Measurements from ENCODE around the gene BORCS5.
"Not testable (repeated sequence)": the region's sequence is repeated elsewhere in the genome, so short reads cannot be mapped to it uniquely, and the experiment has no call there.

The BORCS5 gene

DNA sequence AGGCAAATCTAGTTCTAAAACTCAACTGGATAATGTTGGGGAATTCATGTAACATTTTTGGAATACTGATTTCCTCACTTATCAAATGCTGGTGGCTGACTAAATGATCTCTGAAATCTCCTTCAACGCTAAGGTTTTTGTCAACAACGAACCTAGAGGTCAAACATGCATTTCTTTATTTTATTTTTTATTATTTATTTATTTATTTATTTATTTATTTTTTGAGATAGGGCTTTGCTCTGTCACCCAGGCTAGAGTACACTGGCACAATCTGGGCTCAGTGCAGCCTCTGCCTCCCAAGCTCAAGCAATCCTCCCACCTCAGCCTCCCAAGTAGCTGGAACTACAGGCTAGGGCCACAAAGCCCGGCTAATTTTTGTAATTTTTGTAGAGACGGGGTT lies 141.3 kb downstream of the BORCS5 start:
- no peaks in the 10 kb centered on the region for H3K27me3 ChIP-seq (ENCODE audit: insufficient read depth, poor library complexity, severe bottlenecking)
- TF ChIP-seq, protein P1, sequence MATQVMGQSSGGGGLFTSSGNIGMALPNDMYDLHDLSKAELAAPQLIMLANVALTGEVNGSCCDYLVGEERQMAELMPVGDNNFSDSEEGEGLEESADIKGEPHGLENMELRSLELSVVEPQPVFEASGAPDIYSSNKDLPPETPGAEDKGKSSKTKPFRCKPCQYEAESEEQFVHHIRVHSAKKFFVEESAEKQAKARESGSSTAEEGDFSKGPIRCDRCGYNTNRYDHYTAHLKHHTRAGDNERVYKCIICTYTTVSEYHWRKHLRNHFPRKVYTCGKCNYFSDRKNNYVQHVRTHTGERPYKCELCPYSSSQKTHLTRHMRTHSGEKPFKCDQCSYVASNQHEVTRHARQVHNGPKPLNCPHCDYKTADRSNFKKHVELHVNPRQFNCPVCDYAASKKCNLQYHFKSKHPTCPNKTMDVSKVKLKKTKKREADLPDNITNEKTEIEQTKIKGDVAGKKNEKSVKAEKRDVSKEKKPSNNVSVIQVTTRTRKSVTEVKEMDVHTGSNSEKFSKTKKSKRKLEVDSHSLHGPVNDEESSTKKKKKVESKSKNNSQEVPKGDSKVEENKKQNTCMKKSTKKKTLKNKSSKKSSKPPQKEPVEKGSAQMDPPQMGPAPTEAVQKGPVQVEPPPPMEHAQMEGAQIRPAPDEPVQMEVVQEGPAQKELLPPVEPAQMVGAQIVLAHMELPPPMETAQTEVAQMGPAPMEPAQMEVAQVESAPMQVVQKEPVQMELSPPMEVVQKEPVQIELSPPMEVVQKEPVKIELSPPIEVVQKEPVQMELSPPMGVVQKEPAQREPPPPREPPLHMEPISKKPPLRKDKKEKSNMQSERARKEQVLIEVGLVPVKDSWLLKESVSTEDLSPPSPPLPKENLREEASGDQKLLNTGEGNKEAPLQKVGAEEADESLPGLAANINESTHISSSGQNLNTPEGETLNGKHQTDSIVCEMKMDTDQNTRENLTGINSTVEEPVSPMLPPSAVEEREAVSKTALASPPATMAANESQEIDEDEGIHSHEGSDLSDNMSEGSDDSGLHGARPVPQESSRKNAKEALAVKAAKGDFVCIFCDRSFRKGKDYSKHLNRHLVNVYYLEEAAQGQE (IDR thresholded peaks at IDR 0.05; ENCODE audit: insufficient replicate concordance, low read depth), result no peak
- TF ChIP-seq, protein P2, sequence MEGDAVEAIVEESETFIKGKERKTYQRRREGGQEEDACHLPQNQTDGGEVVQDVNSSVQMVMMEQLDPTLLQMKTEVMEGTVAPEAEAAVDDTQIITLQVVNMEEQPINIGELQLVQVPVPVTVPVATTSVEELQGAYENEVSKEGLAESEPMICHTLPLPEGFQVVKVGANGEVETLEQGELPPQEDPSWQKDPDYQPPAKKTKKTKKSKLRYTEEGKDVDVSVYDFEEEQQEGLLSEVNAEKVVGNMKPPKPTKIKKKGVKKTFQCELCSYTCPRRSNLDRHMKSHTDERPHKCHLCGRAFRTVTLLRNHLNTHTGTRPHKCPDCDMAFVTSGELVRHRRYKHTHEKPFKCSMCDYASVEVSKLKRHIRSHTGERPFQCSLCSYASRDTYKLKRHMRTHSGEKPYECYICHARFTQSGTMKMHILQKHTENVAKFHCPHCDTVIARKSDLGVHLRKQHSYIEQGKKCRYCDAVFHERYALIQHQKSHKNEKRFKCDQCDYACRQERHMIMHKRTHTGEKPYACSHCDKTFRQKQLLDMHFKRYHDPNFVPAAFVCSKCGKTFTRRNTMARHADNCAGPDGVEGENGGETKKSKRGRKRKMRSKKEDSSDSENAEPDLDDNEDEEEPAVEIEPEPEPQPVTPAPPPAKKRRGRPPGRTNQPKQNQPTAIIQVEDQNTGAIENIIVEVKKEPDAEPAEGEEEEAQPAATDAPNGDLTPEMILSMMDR (IDR thresholded peaks at IDR 0.05; ENCODE audit: insufficient read depth, low read length), result no peak
- no peak for TF ChIP-seq GABPA (IDR thresholded peaks at IDR 0.05; ENCODE audit: low read depth)
- TF ChIP-seq POLR2AphosphoS5 (IDR thresholded peaks at IDR 0.05; ENCODE audit: low read depth), result no peak
- TF ChIP-seq SPI1 (IDR thresholded peaks at IDR 0.05; ENCODE audit: borderline replicate concordance, low read depth), result no peak
- H3K27ac ChIP-seq (replicated peaks), result no peak overlapping the region
- H3K4me3 ChIP-seq (replicated peaks; ENCODE audit: insufficient read depth, low read length), result no peak overlapping the region
- no peak for DNase-seq (ENCODE audit: low read depth in 1 of 2, low spot score in 1 of 2)

DNA sequence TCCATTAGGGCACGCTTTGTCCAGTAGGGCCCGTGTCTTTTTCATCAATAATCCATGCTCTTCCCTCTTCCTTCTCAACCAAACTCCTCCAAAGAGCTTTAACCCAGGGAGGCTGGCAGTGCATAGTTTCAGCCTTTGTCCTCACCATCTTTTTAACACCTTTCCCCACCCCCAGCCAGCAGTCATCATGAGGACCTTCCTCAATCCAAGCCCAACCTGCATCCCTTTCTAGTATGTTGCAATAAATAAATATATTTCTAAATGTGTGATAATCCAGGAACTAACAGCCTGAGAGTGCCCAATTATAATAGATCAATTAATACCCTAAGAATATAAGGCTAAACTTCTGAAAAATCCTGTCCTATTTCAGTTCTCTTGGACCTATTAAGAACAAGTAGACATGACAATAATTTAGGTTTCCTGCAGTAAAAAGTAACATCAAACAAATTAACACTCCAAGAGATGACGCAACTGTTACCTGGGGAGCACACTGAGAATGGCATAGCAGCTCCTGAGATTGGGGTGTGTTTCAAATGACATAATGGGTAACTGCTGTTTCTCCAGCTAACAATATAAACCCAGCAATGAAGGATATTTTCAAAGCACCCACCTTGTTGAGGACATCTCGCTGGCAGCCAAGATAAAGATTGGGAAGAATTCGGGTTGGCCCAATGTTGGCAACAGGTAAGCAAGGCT lies 143.2 kb downstream of the BORCS5 start:
- H3K27me3 ChIP-seq (ENCODE audit: insufficient read depth, poor library complexity, severe bottlenecking), result no peaks in the 10 kb centered on the region
- TF ChIP-seq POLR2AphosphoS5 (IDR thresholded peaks at IDR 0.05; ENCODE audit: low read depth) (no peak), GABPA (IDR thresholded peaks at IDR 0.05; ENCODE audit: low read depth) (no peak), SPI1 (IDR thresholded peaks at IDR 0.05; ENCODE audit: borderline replicate concordance, low read depth) (no peak)
- TF ChIP-seq, protein P2 (IDR thresholded peaks at IDR 0.05; ENCODE audit: insufficient read depth, low read length), result no peak
- TF ChIP-seq, protein P1 (IDR thresholded peaks at IDR 0.05; ENCODE audit: insufficient replicate concordance, low read depth), result no peak
- no peak overlapping the region for H3K27ac ChIP-seq (replicated peaks)
- no peak for DNase-seq (ENCODE audit: low read depth in 1 of 2, low spot score in 1 of 2)
- H3K4me3 ChIP-seq (replicated peaks; ENCODE audit: insufficient read depth, low read length), result no peak overlapping the region

DNA sequence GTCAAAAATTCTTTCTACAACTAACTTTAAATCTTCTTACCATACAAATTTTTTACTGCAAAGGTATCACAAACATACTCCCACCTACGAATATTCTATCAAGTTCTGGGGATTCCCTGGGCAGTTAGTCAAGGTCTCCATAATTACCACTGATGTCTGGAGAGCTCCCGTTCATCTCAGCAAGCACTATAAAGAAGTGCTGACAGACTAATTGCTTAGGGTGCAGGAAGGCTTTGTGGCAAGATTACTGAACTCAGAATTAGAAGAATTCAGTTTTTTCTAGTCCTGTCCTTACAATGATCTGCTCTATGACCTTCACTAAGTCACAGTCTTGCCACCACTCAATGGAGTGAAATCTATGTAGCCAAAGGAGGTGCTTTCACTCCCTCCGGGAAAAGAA lies 144.2 kb downstream of the BORCS5 start:
- Histone ChIP-seq H3K27me3 (ENCODE audit: insufficient read depth, poor library complexity, severe bottlenecking) (no peaks in the 10 kb centered on the region), H3K27ac (replicated peaks) (no peak overlapping the region), H3K4me3 (replicated peaks; ENCODE audit: insufficient read depth, low read length) (no peak overlapping the region)
- no peak for DNase-seq (ENCODE audit: low read depth in 1 of 2, low spot score in 1 of 2)
- TF ChIP-seq, protein P2 (IDR thresholded peaks at IDR 0.05; ENCODE audit: insufficient read depth, low read length), result no peak
- TF ChIP-seq POLR2AphosphoS5 (IDR thresholded peaks at IDR 0.05; ENCODE audit: low read depth) (no peak), GABPA (IDR thresholded peaks at IDR 0.05; ENCODE audit: low read depth) (no peak), SPI1 (IDR thresholded peaks at IDR 0.05; ENCODE audit: borderline replicate concordance, low read depth) (no peak)
- TF ChIP-seq, protein P1 (IDR thresholded peaks at IDR 0.05; ENCODE audit: insufficient replicate concordance, low read depth), result no peak

DNA sequence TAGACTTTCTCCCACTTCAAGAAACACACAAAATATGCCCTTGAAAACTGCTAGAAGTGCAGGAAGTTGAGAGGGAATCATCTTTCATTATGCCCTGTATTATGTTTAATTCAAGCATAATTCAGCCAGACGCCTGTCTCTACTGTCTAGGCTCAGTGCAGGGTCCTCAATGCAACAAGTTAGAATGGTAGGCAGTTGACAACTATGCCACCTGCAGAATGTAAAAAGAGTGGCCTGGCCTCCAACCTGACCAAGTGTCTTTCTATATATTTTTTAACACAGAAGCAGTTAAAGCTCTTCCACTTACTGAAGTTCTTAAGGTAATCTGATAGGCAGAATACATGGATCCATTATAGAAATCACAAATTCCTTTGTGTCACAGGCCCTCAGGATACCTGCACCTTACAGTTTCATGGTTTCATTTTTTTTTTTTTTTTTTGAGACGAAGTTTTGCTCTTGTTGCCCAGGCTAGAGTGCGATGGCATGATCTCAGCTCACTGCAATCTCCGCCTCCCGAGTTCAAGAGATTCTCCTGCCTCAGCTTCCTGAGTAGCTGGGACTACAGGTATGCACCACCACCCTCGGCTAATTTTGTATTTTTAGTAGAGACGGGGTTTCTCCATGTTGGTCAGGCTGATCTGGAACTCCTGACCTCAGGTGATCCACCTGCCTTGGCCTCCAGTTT lies 145.4 kb downstream of the BORCS5 start:
- H3K27me3 ChIP-seq (ENCODE audit: insufficient read depth, poor library complexity, severe bottlenecking); DNase-seq (ENCODE audit: low read depth in 1 of 2, low spot score in 1 of 2); H3K27ac ChIP-seq (replicated peaks); H3K4me3 ChIP-seq (replicated peaks; ENCODE audit: insufficient read depth, low read length): not testable (repeated sequence)

Data from HL-60 (cell line).